Hypothalamus (tissue), 51 donors: ENCODE measurements around the gene IDE.

ENCODE experiments used
- DNase-seq, 51 donors: peaks; one replicate each; lab custom pipeline; 2025; lab: John Stamatoyannopoulos, UW

IDE gene

GRCh38 chr10:92569071-92569470 lies 4.8 kb downstream of the IDE start:
- DNase-seq, result no peak

- no peak for DNase-seq
These were observed 5.8 kb downstream of the IDE start for GRCh38 chr10:92567952-92568600.

- no peak for DNase-seq
These were observed 11.5 kb downstream of the IDE start for GRCh38 chr10:92562424-92562823.

- DNase-seq, result no peak
These were observed 14.8 kb downstream of the IDE start for GRCh38 chr10:92559046-92559445.

- no peak for DNase-seq
These were observed 19.9 kb downstream of the IDE start for GRCh38 chr10:92553959-92554358.

- DNase-seq, result no peak
These were observed 21.6 kb downstream of the IDE start for GRCh38 chr10:92552310-92552709.

- no peak for DNase-seq
These were observed 23.0 kb downstream of the IDE start for GRCh38 chr10:92550924-92551323.

- DNase-seq, result no peak
These were observed 26.2 kb downstream of the IDE start for GRCh38 chr10:92547676-92548075.

GRCh38 chr10:92545556-92545955 lies 28.3 kb downstream of the IDE start:
- DNase-seq, result no peak

- no peak for DNase-seq
These were observed 29.6 kb downstream of the IDE start for GRCh38 chr10:92544296-92544695.

- DNase-seq, result no peak
These were observed 31.4 kb downstream of the IDE start for GRCh38 chr10:92542458-92542857.

GRCh38 chr10:92541583-92541982 lies 32.3 kb downstream of the IDE start:
- no peak for DNase-seq

GRCh38 chr10:92538231-92538958 lies 35.5 kb downstream of the IDE start:
- DNase-seq, result no peak

- no peak for DNase-seq
These were observed 42.9 kb downstream of the IDE start for GRCh38 chr10:92530891-92531535.

GRCh38 chr10:92530421-92530820 lies 43.5 kb downstream of the IDE start:
- DNase-seq, result no peak

- no peak for DNase-seq
These were observed 46.2 kb downstream of the IDE start for GRCh38 chr10:92527716-92528115.

- no peak for DNase-seq
These were observed 50.3 kb downstream of the IDE start for GRCh38 chr10:92523639-92524038.

- peak in 35 of 51 donors; percentile 1 to 71 (median 15) for DNase-seq
These were observed 56.7 kb downstream of the IDE start for GRCh38 chr10:92517034-92517655.

- DNase-seq, result no peak
These were observed 65.0 kb downstream of the IDE start for GRCh38 chr10:92508866-92509265.

- no peak for DNase-seq
These were observed 67.6 kb downstream of the IDE start for GRCh38 chr10:92506336-92506735.

- no peak for DNase-seq
These were observed 68.8 kb downstream of the IDE start for GRCh38 chr10:92505044-92505443.
